Muscle layer of duodenum (tissue), 2 donors: ENCODE results near the gene SEC61G.

Experiments used
- H3K27ac ChIP-seq: one replicate; pipeline ENCODE4 v1.7.0; 2013; ENCODE audit warnings: mild to moderate bottlenecking, low read length
- H3K27me3 ChIP-seq: one replicate; pipeline ENCODE4 v1.7.0; 2013; ENCODE audit warnings: low read depth, mild to moderate bottlenecking, control low read depth, low read length
- H3K36me3 ChIP-seq, 2 donors: one replicate each; pipeline ENCODE4 v1.7.0; 2013; ENCODE audit warnings: low read length in 2 of 2, control low read depth in 1 of 2, mild to moderate bottlenecking in 1 of 2; ENCODE audit not compliant: insufficient read depth in 2 of 2, control insufficient read depth in 1 of 2
- H3K4me1 ChIP-seq, 2 donors: one replicate each; pipeline ENCODE4 v1.7.0; 2013; ENCODE audit warnings: low read length in 2 of 2, mild to moderate bottlenecking in 2 of 2, control low read depth in 1 of 2, moderate library complexity in 1 of 2; ENCODE audit not compliant: insufficient read depth in 2 of 2, control insufficient read depth in 1 of 2
- H3K4me3 ChIP-seq, 2 donors: one replicate each; pipeline ENCODE4 v1.7.0; 2013; ENCODE audit warnings: low read length in 2 of 2, low read depth in 1 of 2, mild to moderate bottlenecking in 1 of 2
- H3K9me3 ChIP-seq, 2 donors: one replicate each; pipeline ENCODE4 v1.7.0; 2013; ENCODE audit warnings: low read length in 2 of 2, control low read depth in 1 of 2, mild to moderate bottlenecking in 1 of 2; ENCODE audit not compliant: control insufficient read depth in 1 of 2
- donor health status: healthy.

SEC61G gene

GRCh38 chr7:54749200-54749599 is 9.8 kb downstream of the SEC61G start:
- Histone ChIP-seq H3K27ac (no peak overlapping the region), H3K9me3 (no peaks in the 10 kb centered on the region), H3K27me3 (no peaks in the 10 kb centered on the region), H3K4me1 (no peaks in the 10 kb centered on the region), H3K36me3 (peaks cover 34 to 61% of the 10 kb centered on the region in 2 donors), H3K4me3 (no peak overlapping the region)

DNA sequence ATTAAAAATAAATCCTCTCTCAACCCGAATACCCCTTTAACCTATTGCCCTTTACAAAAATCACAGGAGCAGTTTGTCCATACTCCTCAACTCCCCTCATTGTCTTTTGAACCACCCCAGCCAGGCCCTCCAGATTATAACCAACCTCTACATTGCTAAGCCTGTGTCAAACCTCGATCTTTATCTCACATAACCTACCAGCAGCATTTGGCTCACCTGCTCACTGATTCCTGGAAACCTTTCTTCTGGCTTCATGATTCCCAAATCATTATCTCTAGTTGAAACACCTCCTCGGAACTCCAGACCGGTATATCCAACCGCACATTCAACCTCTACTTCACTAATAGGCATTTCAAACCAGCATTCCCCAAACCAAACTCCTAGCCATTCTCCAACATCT is 11.8 kb downstream of the SEC61G start:
- Histone ChIP-seq H3K4me1 (no peaks in the 10 kb centered on the region), H3K4me3 (no peak overlapping the region), H3K36me3 (peaks cover 25 to 51% of the 10 kb centered on the region in 2 donors), H3K27ac (no peak overlapping the region), H3K9me3 (no peaks in the 10 kb centered on the region), H3K27me3 (no peaks in the 10 kb centered on the region)

GRCh38 chr7:54743580-54743979 is 15.4 kb downstream of the SEC61G start:
- peaks cover 10 to 18% of the 10 kb centered on the region in 2 donors for H3K36me3 ChIP-seq
- no peak overlapping the region for H3K4me3 ChIP-seq
- H3K27ac ChIP-seq: no peak overlapping the region
- H3K9me3 ChIP-seq: no peaks in the 10 kb centered on the region
- no peaks in the 10 kb centered on the region for H3K27me3 ChIP-seq
- H3K4me1 ChIP-seq: no peaks in the 10 kb centered on the region

DNA sequence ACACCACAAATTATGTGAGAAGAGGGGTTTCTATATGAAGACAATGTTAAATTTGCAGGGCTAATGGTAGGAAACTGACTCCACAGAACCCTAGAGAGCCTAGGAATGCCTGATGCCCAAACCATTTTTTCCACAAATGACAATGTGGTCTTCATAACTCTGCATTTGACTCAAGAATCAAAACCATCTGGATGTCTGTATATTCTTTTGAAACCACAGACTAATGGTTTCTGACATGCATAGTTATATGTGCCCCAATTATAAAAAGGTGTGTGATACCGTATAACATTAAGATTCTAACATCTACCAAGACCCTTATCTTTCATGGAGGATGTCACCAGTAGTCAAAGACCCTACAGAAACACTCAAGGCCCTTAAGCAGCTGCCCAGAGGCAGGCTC is 20.3 kb downstream of the SEC61G start:
- Histone ChIP-seq H3K36me3 (no peaks in the 10 kb centered on the region), H3K27me3 (no peaks in the 10 kb centered on the region), H3K9me3 (no peaks in the 10 kb centered on the region), H3K4me1 (no peaks in the 10 kb centered on the region), H3K4me3 (no peak overlapping the region), H3K27ac (no peak overlapping the region)

- Histone ChIP-seq H3K36me3 (no peaks in the 10 kb centered on the region), H3K4me1 (no peaks in the 10 kb centered on the region), H3K27ac (no peak overlapping the region), H3K4me3 (no peak overlapping the region), H3K27me3 (no peaks in the 10 kb centered on the region), H3K9me3 (no peaks in the 10 kb centered on the region)
Observed at GRCh38 chr7:54729107-54729506, 29.9 kb downstream of the SEC61G start.

GRCh38 chr7:54728411-54728810 is 30.6 kb downstream of the SEC61G start:
- Histone ChIP-seq H3K36me3 (no peaks in the 10 kb centered on the region), H3K27ac (no peak overlapping the region), H3K9me3 (no peaks in the 10 kb centered on the region), H3K4me1 (no peaks in the 10 kb centered on the region), H3K4me3 (no peak overlapping the region), H3K27me3 (no peaks in the 10 kb centered on the region)

DNA sequence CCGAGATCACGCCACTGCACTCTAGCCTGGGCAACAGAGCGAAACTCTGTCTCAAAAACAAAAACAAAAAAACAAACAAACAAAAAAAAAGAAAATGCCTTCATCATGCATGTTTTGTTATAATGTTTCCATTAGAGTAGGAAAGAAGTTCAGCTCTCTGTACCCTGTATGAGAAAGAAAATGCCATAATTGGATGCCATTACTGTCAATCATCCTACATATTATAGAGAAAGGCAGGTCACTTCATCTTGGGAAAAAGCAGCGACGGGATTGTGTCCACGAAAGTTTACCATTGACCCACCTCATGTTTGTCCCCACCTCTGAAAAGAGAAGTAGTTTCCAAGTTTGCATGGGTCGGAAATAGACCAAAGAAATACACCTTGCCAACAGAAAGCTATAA is 33.8 kb downstream of the SEC61G start:
- Histone ChIP-seq H3K27ac (no peak overlapping the region), H3K4me1 (no peaks in the 10 kb centered on the region), H3K36me3 (no peaks in the 10 kb centered on the region), H3K4me3 (no peak overlapping the region), H3K9me3 (no peaks in the 10 kb centered on the region), H3K27me3 (no peaks in the 10 kb centered on the region)

GRCh38 chr7:54722502-54722901 is 36.5 kb downstream of the SEC61G start:
- no peaks in the 10 kb centered on the region for H3K27me3 ChIP-seq
- no peaks in the 10 kb centered on the region for H3K36me3 ChIP-seq
- no peak overlapping the region for H3K4me3 ChIP-seq
- H3K4me1 ChIP-seq: no peaks in the 10 kb centered on the region
- H3K9me3 ChIP-seq: peaks cover 0 to 3% of the 10 kb centered on the region in 2 donors
- H3K27ac ChIP-seq: no peak overlapping the region

DNA sequence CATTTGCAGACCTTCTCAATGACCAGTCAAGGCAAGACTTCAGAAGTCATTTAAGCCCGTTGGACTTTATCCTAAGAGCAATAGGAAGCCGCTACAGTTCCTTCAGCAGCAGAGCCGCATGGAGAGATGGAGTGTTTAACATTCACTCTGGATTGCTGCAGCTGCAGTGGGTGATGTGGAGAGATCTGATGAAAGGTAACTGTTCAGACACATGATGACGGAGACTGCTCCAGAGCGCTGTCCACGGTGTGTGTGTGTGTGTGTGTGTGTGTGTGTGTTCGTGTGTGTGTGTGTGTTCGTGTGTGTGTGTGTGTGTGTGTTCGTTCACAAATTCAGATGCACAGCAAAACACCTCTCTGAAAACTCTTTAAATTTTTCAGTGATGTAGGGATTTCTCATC is 37.0 kb downstream of the SEC61G start:
- H3K9me3 ChIP-seq: peaks cover 0 to 7% of the 10 kb centered on the region in 2 donors
- no peaks in the 10 kb centered on the region for H3K4me1 ChIP-seq
- H3K27me3 ChIP-seq: no peaks in the 10 kb centered on the region
- no peak overlapping the region for H3K4me3 ChIP-seq
- no peak overlapping the region for H3K27ac ChIP-seq
- no peaks in the 10 kb centered on the region for H3K36me3 ChIP-seq

- Histone ChIP-seq H3K27me3 (no peaks in the 10 kb centered on the region), H3K9me3 (peaks cover 0 to 10% of the 10 kb centered on the region in 2 donors), H3K36me3 (no peaks in the 10 kb centered on the region), H3K27ac (no peak overlapping the region), H3K4me1 (no peaks in the 10 kb centered on the region), H3K4me3 (no peak overlapping the region)
Observed at GRCh38 chr7:54719974-54720373, 39.0 kb downstream of the SEC61G start.

GRCh38 chr7:54719425-54719824 is 39.6 kb downstream of the SEC61G start:
- Histone ChIP-seq H3K4me1 (no peaks in the 10 kb centered on the region), H3K27ac (no peak overlapping the region), H3K36me3 (no peaks in the 10 kb centered on the region), H3K4me3 (no peak overlapping the region), H3K9me3 (peaks cover 0 to 10% of the 10 kb centered on the region in 2 donors), H3K27me3 (no peaks in the 10 kb centered on the region)

GRCh38 chr7:54712820-54713219 is 46.2 kb downstream of the SEC61G start:
- H3K36me3 ChIP-seq: no peaks in the 10 kb centered on the region
- H3K27ac ChIP-seq: no peak overlapping the region

More at GRCh38 chr7:54712820-54713219, 46.2 kb downstream of the SEC61G start:
- no peak overlapping the region for H3K4me3 ChIP-seq
- no peaks in the 10 kb centered on the region for H3K27me3 ChIP-seq
- no peaks in the 10 kb centered on the region for H3K4me1 ChIP-seq
- H3K9me3 ChIP-seq: peaks cover 0 to 10% of the 10 kb centered on the region in 2 donors
